BJ (cell line): ENCODE results near the gene C17orf75. TPM values are rescaled to one million over a fixed set of nuclear protein-coding genes. Genes with fewer than 3 reads are reported as not detected.

Experiments
- CTCF ChIA-PET: fragments of 350-600 bp; formaldehyde crosslinking; extraction: SDS; loops from one replicate; lab custom pipeline; 2021; ENCODE audit warnings: antibody characterized with exemption, inconsistent platforms; lab: Yijun Ruan, JAX
- POLR2A ChIA-PET: fragments of 300-600 bp; sonication (Branson Sonifier 250); formaldehyde crosslinking; extraction: SDS; loops from one replicate; lab custom pipeline; 2021; ENCODE audit warnings: antibody characterized with exemption; lab: Charles Lee
- DNase-seq: peaks from one replicate; pipeline ENCODE4 v3.0.0-alpha.2; 2011; ENCODE audit warnings: low read depth
- H3K27me3 ChIP-seq: 2 replicates; pipeline ENCODE4 v1.6.0; 2011; ENCODE audit warnings: low read length; ENCODE audit not compliant: control insufficient read depth, insufficient read depth
- H3K36me3 ChIP-seq: 2 replicates; pipeline ENCODE4 v1.5.1; 2011; ENCODE audit warnings: low read length; ENCODE audit not compliant: control insufficient read depth, insufficient read depth
- H3K4me3 ChIP-seq: 2 replicates; pipeline ENCODE4 v1.5.1; 2011; ENCODE audit warnings: low read depth, mild to moderate bottlenecking, control low read depth, low read length
- polyA plus RNA-seq: library from polyadenylated mRNA; depleted of rRNA; stranded (reverse); fragments of >200 nt; gene quantifications from 2 replicates; pipeline ENCODE4 v1.2.3, GENCODE V29; 2011
- TF ChIP-seq, protein P1 (sequence below): IDR thresholded peaks from 2 replicates; pipeline ENCODE4 v1.5.1; 2011; ENCODE audit warnings: low read depth, mild to moderate bottlenecking, control low read depth, inconsistent platforms, low read length, moderate library complexity; ENCODE audit not compliant: insufficient read depth

The C17orf75 gene
- polyA plus RNA-seq, 1 experiment: 9.6 TPM

DNA sequence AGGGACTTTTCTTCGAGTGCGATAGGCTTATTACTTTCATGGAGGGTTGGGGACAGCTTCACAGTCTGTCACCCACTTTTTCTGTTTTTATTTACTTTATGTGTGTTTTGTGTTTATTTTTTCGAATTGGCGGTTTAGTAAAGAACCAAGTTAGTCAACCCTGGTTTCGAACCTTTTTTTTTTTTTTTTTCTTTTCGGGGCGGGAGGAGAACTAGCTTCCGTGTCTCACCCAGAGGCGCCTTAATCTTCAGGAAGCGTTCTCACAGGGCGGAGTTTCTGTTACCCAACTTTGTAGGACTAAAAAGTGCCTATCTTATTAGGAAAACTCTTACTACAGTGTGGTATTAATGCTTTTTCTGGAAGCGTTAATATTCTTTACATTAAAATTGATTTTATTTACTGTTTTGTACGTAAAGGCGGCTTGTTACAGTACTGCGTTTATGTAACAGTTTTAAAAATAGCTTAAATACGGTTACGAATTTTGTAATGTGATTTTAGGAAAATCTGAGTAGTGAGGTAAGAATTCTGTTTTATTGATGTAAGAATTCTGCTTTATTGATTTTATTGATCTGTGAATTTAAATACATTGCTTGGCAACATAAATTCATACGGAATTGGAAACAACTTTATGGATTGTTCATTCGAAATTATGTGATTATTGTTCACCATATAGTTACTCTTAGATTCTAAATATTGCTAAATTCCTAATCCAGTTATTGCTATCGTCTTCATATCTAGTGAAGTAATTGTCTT lies 8.9 kb upstream of the C17orf75 start:
- TF ChIP-seq, protein P1, sequence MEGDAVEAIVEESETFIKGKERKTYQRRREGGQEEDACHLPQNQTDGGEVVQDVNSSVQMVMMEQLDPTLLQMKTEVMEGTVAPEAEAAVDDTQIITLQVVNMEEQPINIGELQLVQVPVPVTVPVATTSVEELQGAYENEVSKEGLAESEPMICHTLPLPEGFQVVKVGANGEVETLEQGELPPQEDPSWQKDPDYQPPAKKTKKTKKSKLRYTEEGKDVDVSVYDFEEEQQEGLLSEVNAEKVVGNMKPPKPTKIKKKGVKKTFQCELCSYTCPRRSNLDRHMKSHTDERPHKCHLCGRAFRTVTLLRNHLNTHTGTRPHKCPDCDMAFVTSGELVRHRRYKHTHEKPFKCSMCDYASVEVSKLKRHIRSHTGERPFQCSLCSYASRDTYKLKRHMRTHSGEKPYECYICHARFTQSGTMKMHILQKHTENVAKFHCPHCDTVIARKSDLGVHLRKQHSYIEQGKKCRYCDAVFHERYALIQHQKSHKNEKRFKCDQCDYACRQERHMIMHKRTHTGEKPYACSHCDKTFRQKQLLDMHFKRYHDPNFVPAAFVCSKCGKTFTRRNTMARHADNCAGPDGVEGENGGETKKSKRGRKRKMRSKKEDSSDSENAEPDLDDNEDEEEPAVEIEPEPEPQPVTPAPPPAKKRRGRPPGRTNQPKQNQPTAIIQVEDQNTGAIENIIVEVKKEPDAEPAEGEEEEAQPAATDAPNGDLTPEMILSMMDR: no peak
- no peak for DNase-seq
- POLR2A ChIA-PET: interaction anchor here (0.6 to 1.0 kb wide), 5 partner anchors 8 to 396 kb away, joined by 3 to 18 read pairs (median 5); no protein-coding TSS in a partner anchor
- Histone ChIP-seq H3K4me3 (peak overlapping the region; percentile 87), H3K36me3 (peaks cover 6% of the 10 kb centered on the region), H3K27me3 (no peaks in the 10 kb centered on the region)
- CTCF ChIA-PET: no interaction called here

DNA sequence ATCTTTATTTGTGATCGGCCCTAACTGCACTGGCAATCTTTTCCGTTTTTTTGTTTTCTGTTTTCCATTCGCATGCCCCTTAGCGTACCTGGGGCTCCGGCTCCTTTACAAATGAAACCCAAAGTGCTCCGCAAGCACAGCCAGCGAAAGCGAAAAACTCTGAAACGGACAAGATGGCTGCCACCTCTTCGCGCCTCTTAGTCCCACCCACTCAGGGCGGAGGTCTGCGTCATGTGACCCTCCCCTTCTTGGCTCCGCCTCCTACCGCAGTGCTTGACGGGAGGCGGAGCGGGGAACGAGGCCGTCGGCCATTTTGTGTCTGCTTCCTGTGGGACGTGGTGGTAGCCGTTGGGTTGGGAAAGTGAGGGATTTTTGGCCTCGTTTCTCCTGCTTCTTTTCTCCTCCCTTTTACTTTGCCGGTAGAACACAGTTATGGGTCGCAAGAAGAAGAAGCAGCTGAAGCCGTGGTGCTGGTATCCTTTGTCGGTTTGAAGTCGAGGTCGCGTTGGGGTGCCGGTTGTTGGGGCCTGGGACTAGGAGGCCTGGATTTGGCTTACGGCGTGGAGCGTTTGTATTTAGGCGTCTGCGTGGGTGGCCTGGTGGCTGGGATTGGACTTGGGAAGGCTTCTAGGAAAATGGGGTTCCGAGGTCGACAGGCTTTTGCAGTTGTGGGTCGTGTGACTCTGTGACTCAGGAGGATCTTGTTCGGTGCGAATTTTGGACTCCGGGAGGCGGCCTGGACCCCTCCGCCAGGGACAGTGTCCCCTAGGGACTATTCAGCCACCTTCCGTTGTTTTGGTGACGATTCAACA lies 8.1 kb upstream of the C17orf75 start, which contains the start of gene ZNF207:
Gene ZNF207 (plus strand): TSS at position 304 of the 812 bp plus-strand sequence. CDS start 129 bp downstream, at position 433.
- Histone ChIP-seq H3K27me3 (no peaks in the 10 kb centered on the region), H3K36me3 (peaks cover 6% of the 10 kb centered on the region), H3K4me3 (peak within 1 kb of the TSS; percentile 87)
- TF ChIP-seq, protein P1: peak; percentile 8; the same call in 1 of the 2 replicates
- peak; percentile 77 for DNase-seq
- POLR2A ChIA-PET: interaction anchor here (0.6 to 1.0 kb wide), 4 partner anchors 12 to 151 kb away, joined by 5 to 18 read pairs (median 7); no protein-coding TSS in a partner anchor
- CTCF ChIA-PET: no interaction called here

DNA sequence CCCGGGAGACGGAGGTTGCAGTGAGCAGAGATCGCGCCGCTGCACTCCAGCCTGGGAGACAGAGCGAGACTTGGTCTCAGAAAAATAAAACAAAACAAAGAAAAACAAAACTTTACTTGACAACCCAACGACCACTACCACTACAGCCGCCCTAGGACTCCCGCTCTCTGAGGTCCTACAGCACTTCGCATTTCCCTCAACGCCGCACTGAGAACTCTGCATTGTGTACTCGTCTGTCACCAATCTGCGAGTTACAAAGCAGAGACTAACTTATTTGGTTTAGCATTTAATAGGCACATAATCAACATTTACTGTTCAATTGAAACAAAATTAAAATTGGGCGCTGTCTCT lies 7.5 kb upstream of the C17orf75 start:
- no peak for DNase-seq
- TF ChIP-seq, protein P1: no peak
- ChIA-PET POLR2A (interaction anchor here (0.6 kb wide), 1 partner anchor 18 kb away, joined by 5 read pairs; no protein-coding TSS in a partner anchor), CTCF (interaction anchor here (0.9 kb wide), 1 partner anchor 9 kb away, joined by 3 read pairs; no protein-coding TSS in a partner anchor)
- H3K36me3 ChIP-seq: peaks cover 5% of the 10 kb centered on the region
- H3K4me3 ChIP-seq: peak overlapping the region; percentile 87
- no peaks in the 10 kb centered on the region for H3K27me3 ChIP-seq

DNA sequence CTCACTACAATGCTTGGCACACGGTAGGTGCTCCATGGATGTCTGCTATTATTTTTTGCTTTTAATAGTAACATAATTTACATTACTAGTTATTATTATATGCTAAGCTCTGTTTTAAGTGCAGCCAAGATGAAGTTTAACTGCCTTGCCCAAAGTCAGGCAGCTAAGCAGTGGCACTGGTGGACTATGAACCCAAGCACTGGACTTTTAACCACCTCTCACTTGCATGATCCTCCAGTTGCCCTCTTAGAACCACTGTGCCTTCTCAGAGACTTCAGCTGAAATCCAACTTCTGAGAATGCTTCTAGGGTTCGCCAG lies 6.5 kb upstream of the C17orf75 start:
- CTCF ChIA-PET: interaction anchor here (0.9 to 1.2 kb wide), 2 partner anchors 8 to 87 kb away, joined by 3 read pairs; no protein-coding TSS in a partner anchor
- no peak for DNase-seq
- POLR2A ChIA-PET: no interaction called here

More for the DNA sequence above, 6.5 kb upstream of the C17orf75 start:
- Histone ChIP-seq H3K4me3 (no peak overlapping the region), H3K27me3 (no peaks in the 10 kb centered on the region), H3K36me3 (peaks cover 3% of the 10 kb centered on the region)
- TF ChIP-seq, protein P1: no peak
